HG03139 (cell line): Measurements from ENCODE around the gene CDK2.
A peak's percentile ranks its signal among the peaks of the same experiment; 100 is the strongest.
"Not testable (repeated sequence)": the region's sequence is repeated elsewhere in the genome, so short reads cannot be mapped to it uniquely, and the experiment has no call there.

Experiments used
- ATAC-seq: cut with Tn5 transposase; IDR thresholded peaks from one replicate; pipeline ENCODE4 v1.9.1; 2021; ENCODE audit not compliant: unreplicated experiment

CDK2 gene

DNA sequence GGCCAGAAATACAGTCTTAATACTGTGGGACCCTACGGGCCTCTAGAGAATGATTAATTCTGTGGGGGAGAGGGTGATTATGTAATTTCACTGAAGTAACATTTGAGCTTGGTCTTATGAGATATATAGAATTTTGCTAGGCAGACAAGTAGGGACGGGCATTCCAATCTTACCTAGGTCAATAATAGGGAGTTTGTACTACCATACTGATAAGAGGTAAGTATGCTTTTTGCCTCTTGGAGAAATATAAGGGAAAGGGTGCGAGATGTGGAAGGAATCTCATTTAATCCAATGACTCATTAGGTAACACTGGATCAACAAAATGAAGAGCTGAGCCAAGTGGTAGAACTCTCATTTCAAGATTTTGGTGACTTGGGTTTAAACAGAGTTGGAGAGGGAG is 12.4 kb downstream of the CDK2 start:
- ATAC-seq = no peak

DNA sequence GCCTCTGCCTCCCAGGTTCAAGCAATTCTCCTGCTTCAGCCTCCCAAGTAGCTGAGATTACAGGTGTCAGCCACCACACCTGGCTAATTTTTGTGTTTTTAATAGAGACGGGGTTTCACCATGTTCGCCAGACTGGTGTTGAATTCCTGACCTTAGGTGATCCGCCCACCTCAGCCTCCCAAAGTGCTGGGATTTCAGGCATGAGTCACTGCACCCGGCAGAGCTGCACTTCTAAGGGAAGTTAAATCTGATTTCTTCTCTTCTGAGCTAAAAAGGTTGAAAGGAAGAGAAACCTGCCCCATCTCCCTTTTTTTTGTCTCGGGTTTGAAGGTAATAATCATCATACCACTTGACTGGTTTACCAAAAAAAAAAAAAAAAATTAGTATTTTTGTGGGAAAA is 15.3 kb downstream of the CDK2 start:
- ATAC-seq = not testable (repeated sequence)

DNA sequence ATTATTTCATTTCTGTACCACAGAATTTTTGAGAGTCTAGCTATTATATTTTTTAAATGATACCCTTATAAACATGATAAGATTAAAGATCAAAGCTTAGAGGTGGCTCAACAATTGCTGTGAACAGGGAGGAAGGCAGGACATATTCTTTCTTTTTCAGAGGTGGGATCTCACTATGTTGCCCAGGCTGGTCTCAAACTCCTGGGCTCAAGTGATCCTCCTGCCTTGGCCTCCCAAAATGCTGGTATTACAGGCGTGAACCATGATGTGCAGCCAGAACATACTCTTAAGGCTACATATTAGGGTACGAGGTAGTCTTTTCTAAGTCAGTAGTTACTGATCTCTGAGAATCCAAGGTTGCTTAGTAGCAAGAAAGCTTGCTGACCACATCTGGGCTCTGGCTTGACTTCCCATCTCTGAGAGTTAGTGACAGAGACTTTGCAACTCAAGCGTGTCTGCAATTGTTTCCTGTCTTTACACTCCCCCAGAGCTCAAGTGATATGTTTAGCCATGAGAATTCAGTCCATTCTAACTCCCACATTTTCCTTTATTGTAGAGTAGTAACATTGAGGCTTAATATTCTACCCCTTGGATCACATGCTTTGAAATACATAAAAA is 15.8 kb downstream of the CDK2 start:
- ATAC-seq = peak; percentile 83

DNA sequence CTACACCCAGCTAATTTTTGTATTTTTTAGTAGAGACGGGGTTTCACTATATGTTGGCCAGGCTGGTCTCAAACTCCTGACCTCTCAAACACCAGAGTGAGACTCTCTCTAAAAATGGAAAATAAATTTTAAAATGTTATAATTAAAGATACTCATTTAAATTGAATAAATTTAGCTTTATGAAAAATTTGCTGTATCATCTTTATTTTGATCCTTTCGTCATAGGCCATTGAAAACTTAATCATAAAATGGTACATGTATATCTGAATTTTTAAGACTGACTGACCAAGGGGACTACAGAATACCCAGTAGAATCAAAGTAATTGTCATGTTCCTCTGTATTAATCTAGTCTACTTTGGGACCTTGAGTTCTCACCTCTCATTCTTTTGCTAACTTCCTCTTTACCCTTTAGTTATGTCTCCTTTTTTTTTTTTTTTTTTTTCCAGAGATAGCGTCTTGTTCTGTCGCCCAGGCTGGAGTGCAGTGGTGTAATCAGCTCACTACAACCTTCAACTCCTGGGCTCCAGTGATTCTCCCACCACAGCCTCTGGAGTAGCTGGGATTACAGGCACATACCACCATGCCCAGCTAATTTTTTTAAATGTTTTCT is 16.7 kb downstream of the CDK2 start:
- no peak for ATAC-seq

DNA sequence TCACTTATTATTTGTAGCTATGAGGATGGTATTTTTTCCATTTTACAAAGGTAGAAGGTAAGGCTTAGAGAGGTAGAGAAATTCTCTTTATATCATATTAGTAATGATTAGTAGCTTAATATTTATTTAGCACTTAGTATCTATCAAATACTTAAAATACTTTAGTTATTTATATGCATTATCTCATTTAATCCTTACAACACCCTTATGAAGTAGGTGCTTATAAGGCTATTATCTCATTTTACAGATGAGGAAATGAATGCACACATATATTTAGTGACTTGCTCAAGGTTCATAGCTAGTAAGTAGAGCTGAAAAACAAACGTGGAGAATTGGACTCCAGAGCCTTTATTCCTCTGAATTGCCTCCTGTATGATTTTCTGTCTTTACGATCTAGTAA is 18.2 kb downstream of the CDK2 start:
- no peak for ATAC-seq

DNA sequence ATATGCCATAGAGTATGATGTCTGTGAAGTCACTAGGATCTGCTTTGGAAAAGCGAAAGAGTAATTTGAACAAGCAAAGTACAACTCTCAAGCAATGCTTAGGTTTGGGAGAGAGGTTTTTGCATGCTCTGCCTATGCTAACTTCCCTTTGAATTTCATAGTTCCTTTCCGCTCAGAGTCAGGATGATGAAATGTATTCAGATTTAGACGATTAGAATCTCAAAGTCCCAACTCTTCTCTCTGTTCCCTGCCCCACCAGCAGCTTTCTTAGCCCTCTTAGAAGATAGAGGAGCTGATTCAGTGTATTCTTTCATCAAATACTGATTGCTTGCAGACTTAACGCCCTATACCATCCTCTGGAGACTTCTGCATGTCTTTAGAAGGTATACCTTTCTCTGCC is 18.7 kb downstream of the CDK2 start:
- no peak for ATAC-seq

DNA sequence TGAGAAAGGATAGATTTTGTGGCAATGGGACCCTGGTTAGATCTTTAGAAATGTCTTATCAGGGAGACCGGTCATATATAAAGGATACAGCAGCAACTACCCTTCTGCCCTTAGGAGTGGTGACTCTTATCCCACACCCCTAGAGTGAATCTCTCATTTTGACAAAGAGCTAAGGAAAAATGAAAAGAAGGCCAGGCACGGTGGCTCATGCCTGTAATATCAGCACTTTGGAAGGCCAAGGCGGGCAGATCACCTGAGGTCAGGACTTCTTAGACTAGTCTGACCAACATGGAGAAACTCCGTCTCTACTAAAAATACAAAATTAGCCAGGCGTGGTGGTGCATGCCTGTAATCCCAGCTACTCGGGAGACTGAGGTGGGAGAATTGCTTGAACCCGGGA is 19.3 kb downstream of the CDK2 start:
- not testable (repeated sequence) for ATAC-seq

DNA sequence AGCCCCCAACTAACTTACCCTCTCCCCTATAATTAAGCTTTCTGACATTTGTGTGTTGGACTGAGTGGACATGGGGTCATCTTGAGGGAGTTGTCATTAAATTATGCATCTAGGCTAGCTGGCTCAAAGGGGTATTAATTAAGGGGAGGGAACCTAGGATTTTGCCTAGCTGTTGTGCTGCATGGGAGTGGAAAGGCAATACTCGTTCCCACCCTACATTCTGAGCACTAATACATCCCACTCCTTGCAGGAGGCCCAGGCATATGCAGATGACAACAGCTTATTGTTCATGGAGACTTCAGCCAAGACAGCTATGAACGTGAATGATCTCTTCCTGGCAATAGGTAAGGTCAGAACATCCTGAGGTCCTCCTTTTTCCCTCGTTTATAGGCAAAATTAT is 24.5 kb downstream of the CDK2 start:
- no peak for ATAC-seq

DNA sequence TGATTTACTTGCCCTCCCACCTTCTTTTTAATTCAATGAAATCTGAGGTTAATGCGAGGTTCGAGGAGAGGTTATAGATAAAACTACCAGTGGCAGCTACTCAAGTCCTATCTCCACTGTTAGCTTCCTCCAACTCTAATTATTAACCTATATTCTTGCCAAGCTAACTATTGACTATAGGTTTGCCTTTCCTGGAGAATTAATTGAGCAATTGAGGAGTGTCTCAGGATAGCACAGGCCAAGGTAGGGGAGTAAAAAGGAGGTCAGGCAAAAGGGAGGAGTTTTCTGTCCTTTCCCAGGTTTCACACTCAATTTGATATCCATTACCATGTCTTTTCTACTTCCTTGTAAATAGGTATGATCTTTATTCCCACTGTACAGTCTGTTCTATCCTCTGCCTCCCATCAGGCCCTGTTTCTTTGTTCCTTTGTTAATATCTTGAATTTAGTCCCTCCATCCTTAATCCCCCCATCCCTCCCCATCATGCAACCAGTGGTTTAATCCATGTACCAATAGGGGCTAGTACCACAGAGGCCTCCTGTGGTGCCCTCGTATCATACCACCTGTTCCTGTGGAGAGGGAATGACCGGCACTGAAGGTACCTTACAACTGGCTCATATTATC is 26.7 kb downstream of the CDK2 start:
- ATAC-seq = no peak

DNA sequence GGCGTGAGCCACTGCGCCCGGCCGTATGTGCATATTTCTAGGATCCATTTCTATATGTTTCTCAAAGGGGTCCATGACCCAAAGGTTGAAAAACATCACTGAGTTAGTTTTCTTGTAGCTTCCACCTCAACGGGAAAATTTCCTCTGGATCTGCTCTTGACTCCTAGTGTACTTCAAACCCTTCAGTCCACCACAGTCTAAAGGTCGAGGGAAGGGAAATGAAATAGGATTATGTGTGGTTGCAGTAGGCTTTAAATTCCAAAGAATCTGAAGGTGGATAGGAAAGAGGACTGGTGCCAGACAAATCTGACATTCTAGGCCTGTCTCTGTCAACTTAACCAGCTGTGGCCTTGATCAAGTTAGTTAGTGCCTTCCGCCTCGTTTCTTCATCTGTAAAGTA is 28.7 kb downstream of the CDK2 start:
- ATAC-seq = no peak

DNA sequence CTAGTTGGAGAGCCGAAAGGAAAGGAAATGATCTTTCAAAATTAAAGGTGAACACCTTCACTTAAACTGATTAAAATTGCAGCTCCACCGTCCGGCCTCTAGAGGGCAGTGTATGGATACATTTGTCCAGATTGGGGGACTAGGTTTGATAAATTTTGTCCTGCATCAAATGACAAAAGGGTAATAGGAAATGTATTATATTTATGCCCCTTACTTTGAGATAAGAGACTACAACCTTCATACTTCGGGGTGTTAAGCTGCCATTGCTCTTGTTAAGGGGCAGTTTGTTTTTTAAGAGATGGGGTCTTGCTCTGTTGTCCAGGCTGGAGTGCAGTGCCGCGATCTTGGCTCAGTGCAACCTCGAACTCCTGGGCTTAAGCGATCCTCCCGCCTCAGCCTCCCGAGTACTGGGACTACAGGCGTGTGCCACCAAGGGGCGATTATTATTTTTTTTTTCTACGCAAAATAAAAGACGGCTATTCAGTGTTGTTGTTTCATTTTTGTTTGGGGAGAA is 29.6 kb downstream of the CDK2 start:
- ATAC-seq = no peak

DNA sequence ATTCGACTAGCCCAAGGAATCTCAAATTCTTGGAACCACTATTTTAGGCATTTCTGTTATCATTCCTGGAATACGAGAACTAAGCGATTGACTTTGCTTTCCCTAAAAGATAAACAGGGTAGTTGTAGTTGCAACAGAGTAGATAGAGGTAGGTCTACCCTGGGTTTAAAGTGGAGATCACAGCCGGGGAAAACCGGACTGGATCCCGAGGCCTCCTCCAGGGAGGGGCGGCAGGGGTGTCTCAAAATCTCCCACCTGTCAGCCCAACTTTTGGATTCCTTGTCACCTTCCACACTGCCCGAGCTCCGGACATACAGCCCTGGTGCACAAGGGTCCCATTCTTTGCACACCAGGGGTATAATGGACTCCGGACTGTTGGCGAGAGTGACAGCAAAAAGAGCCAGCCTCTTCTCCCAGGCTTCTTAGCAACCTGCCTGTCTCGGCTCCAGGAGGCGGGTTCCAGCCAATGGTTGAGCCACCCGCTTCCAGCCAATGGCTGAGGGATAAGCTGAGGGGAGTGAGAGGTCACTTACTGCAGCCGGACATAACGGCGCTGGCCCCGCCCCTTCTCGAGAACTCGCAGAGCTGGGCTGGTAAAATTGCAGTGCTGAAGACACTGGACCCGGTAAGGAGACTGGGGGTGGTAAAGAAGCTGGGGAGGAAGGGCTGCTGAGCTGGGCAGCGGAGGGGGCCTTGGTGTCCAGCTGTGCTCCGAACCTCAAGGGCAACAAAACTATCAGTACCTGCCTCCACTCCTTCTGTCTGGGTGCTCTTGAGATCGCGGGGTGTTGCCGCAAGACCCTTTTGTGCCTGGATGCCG is 30.3 kb downstream of the CDK2 start, which contains the start of gene SUOX:
TSS of gene SUOX (plus strand) at position 562 of the 820 bp plus-strand sequence. CDS start 4,946 bp downstream, outside the sequence.
- peak; percentile 95 for ATAC-seq

DNA sequence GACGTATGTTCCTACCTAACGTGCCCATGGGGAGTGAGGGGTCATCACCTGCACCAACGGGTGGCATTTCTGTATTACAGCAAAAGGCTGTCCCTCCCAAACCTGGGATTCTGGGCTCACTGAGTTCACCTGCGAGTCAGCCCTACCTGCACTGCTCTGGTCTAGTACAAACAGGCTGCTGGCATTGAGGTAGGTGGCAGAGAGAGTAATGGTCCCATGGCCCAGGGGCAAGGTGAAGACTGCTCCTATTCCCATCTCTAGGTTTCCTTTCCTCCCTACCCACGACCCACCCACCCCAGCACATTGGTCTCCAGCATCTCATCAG is 30.9 kb downstream of the CDK2 start:
- ATAC-seq = no peak

DNA sequence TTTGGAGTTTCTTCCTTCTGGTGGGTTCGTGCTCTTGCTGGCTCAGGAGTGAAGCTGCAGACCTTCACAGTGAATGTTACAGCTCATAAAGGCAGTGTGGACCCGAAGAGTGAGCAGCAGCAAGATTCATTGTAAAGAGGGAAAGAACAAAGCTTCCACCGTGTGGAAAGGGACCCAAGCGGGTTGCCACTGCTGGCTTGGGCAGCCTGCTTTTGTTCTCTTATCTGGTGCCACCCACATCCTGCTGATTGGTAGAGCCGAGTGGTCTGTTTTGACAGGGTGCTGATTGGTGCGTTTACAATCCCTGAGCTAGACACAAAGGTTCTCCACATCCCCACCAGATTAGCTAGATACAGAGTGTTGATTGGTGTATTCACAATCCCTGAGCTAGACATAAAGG is 32.9 kb downstream of the CDK2 start:
- not testable (repeated sequence) for ATAC-seq

DNA sequence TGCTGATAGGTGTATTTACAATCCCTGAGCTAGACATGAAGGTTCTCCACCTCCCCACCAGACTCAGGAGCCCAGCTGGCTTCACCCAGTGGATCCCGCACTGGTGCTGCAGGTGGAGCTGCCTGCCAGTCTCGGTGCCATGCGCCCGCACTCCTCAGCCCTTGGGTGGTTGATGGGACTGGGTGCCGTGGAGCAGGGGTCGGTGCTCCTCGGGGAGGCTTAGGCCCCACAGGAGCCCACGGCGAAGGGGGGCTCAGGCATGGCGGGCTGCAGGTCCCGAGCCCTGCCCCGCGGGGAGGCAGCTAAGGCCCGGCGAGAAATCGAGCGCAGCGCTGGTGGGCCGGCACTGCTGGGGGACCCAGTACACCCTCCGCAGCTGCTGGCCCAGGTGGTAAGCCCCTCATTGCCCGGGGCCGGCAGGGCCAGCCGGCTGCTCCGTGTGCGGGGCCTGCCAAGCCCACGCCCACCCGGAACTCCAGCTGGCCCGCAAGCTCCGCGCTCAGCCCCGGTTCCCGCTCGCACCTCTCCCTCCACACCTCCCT is 33.4 kb downstream of the CDK2 start:
- not testable (repeated sequence) for ATAC-seq

DNA sequence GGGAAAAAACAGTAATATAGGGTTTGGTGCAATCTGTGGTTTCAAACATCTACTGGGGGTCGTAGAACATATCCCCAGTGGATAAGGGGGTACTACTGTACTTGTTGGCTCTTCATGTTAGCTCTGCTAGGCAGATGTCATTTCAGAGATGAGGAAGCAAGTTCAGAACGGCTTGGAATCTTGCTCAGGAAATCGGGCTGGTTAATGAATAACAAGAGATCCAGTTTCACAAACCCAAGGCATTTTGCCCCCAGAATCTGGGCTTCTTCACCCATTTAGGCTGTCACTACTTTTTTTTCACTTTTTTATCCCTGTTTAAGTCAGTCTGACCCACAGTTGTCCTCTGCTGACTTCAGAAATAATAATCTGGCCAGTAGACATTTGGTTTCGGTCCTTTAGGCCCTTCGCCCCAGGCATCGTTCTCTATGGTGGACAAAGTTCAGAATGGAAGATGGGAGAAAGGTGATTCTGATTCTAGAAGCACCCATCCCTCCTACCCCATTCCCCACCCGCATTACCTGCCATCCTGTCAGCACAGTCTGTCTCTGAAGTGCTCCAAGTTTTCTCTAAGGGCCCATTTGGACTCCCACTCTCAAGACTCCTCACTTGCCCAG is 35.0 kb downstream of the CDK2 start:
- no peak for ATAC-seq

DNA sequence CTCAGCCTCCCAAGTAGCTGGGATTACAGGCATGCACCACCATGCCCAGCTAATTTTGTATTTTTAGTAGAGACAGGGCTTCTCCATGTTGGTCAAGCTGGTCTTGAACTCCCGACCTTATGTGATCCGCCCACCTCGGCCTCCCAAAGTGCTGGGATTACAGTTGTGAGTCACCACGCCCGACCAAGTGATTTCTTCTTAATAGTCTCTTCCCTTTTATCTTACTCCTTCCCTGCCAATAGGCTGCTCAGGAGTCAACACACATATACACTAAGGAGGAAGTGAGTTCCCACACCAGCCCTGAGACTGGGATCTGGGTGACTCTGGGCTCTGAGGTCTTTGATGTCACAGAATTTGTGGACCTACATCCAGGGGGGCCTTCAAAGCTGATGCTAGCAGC is 36.7 kb downstream of the CDK2 start:
- ATAC-seq = not testable (repeated sequence)

DNA sequence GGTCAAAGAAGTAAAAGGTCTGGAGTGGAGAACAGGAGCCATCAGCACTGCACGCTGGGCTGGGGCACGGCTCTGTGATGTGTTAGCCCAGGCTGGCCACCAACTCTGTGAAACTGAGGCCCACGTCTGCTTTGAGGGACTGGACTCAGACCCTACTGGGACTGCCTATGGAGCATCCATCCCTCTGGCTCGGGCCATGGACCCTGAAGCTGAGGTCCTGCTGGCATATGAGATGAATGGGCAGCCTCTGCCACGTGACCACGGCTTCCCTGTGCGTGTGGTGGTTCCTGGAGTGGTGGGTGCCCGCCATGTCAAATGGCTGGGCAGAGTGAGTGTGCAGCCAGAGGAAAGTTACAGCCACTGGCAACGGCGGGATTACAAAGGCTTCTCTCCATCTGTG is 37.6 kb downstream of the CDK2 start:
- ATAC-seq = no peak

DNA sequence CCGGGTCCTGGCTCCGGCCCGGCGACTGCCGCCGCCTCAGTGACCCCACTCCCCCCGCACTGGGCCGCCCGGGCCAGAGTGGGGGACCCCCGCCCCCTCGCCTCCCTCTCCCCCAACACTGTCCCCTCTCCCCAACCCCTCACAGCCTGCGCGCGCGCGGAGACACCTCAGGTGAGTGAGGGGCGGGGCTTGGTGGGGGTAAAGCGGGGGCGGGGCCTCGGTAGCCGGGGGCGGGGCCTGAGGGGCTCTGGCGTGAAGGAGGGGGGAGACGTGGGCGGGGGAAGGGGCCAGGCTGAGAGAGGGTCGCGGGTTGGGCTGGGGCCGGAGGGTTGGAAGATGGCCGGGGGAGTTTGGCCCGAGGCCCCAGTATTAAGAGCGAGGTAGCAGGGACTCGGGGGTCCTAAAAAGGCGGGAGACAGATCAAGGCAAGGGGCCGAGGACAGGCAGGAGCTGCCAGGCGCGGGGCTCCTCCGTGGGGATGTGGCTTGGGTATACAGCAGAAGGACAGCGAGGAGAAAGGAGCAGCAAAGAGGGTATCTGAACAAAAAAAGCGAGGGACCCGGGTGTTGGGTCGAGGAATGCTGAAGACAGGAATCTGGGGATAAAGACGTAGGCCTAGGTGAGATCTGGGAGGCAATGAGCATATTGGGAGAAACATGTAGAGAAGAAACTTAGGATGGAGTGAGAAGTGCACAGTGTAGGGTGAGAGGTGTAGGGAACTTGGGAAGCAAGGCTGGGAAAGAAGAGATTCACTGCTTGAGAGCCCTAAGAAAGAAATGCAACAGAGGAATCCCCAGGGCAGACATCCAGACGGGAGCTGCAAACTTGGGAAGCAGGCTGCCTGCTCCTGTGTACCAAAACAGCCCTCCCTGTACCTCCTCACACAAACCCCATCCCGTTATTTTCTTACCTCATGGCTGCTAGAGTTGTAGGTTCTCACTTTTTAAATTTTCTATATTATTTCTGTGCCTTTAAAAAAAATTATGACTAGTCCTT is 41.2 kb downstream of the CDK2 start:
- peak; percentile 40 for ATAC-seq

DNA sequence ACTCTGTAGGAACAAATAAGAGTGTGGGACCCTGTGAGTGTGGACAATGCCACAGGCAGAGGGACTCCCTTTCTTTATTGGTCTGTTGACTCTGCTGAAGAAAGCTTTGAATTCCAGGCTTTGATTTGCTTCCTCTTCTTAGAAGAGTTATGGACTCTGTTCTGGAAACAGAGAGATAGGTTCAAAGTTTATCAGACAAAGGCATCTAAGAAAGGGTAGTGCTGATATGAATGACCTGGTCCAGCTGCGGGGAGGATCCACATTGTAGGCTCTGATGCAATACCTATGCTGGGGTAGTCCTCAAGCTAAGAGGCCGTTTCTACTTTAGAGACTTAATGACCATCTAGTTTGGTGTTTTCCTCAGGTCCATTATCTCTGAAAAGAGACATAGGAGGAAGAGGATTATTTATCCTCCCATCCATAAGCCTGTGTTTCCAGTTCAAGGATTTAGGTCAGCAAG is 43.5 kb downstream of the CDK2 start:
- no peak for ATAC-seq
